T-helper 1 cell (primary cell): ENCODE data around the gene CDC42EP2.

Experiments used
- DNase-seq, 5 donors: peaks; one replicate each; pipeline ENCODE4 v3.0.0-alpha.2; 2012 to 2020

Gene CDC42EP2

GRCh38 chr11:65298131-65298535, 16.5 kb upstream of the CDC42EP2 start:
- DNase-seq: no peak

GRCh38 chr11:65298655-65299179, 15.9 kb upstream of the CDC42EP2 start:
- DNase-seq: no peak

- DNase-seq: no peak
Observed at GRCh38 chr11:65300621-65301275, 13.9 kb upstream of the CDC42EP2 start.

GRCh38 chr11:65301491-65302329, 13.0 kb upstream of the CDC42EP2 start:
- no peak for DNase-seq

GRCh38 chr11:65303555-65303954, 11.1 kb upstream of the CDC42EP2 start:
- no peak for DNase-seq

GRCh38 chr11:65304110-65304509, 10.6 kb upstream of the CDC42EP2 start:
- DNase-seq: no peak

GRCh38 chr11:65304613-65305012, 10.1 kb upstream of the CDC42EP2 start:
- no peak for DNase-seq

- DNase-seq: no peak
Observed at GRCh38 chr11:65305501-65306268, 9.0 kb upstream of the CDC42EP2 start.

GRCh38 chr11:65307298-65308229, 7.1 kb upstream of the CDC42EP2 start:
- no peak for DNase-seq

- DNase-seq: no peak
Observed at GRCh38 chr11:65308281-65308891, 6.3 kb upstream of the CDC42EP2 start.

GRCh38 chr11:65309006-65309405, 5.7 kb upstream of the CDC42EP2 start:
- DNase-seq: no peak

- no peak for DNase-seq
Observed at GRCh38 chr11:65310215-65310614, 4.5 kb upstream of the CDC42EP2 start.

GRCh38 chr11:65310736-65311135, 3.9 kb upstream of the CDC42EP2 start:
- DNase-seq: no peak

- no peak for DNase-seq
Observed at GRCh38 chr11:65311170-65311678, 3.4 kb upstream of the CDC42EP2 start.

GRCh38 chr11:65315204-65315865, 669 bp downstream of the CDC42EP2 start:
- peak; percentile 60 to 73 (median 69) for DNase-seq

- DNase-seq: no peak
Observed at GRCh38 chr11:65315866-65316226, 1.2 kb downstream of the CDC42EP2 start.

GRCh38 chr11:65316227-65317024, 1.8 kb downstream of the CDC42EP2 start:
- no peak for DNase-seq

GRCh38 chr11:65317025-65317786, 2.5 kb downstream of the CDC42EP2 start:
- DNase-seq: no peak
